CD4-positive, alpha-beta T cell treated with Interleukin-2 at 100 ng/mL for 4 hours (primary cell): ENCODE data around the gene AHRR.
"Not testable (repeated sequence)": the region's sequence is repeated elsewhere in the genome, so short reads cannot be mapped to it uniquely, and the experiment has no call there.

ENCODE experiments used
- DNase-seq: peaks from one replicate; pipeline ENCODE4 v3.0.0-alpha.2; 2020; ENCODE audit warnings: low spot score

AHRR gene

GRCh38 chr5:378301-378891 lies 56.9 kb downstream of the AHRR start:
- no peak for DNase-seq

DNA sequence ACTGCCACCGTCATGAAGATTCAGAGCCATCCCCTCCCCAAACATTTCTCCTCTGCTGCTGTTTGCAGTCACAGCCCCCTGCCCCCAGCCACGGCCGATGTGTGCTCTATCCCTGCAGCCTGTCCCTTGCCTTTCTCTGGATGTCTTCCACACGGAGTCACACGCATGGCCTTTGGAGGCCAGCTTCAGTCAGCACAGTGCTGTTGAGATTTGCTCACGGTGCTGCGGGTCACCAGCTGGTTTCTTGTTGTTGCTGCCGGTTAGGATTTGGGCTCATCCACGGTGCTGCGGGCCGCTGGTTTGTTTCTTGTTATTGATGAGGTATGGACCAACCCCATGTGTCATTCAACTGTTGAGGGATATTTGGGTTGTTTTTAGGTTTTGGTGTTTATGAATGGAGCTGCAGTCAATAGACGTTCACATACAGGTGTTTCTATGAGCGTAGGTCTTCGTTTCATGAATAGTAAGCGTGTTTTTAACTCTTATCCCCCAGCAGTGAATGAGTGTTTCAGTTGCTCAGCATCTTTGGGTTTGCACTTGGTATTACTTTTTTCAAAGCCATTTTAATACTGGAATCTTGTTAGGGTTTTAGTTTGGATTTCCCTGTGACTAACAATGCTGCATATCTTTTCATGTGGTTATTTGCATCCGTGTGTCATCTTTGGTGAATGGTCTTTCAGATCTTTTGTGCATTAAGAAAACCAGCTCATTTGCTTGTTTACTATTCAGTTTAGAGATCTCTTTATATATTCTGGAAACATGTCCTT lies 57.6 kb downstream of the AHRR start:
- no peak for DNase-seq

GRCh38 chr5:380701-381309 lies 59.3 kb downstream of the AHRR start:
- no peak for DNase-seq

DNA sequence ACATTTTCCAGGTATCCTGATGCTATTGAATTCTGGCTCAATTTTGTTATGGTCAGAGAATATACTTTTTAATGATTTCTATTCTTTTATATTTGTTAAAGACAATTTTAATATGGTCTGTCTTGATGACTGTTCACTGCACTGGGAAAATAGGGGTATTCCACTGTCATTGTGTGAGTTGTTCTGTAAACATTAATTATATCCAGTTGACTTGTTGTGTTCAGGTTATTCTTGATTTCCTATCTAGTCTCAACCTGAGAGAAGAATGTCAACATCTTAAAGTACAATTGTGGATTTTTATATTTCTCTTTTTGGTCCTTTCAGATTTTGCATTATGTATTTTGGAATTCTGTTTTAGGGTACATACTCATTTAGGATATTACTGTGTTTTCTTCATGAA lies 61.6 kb downstream of the AHRR start:
- no peak for DNase-seq

DNA sequence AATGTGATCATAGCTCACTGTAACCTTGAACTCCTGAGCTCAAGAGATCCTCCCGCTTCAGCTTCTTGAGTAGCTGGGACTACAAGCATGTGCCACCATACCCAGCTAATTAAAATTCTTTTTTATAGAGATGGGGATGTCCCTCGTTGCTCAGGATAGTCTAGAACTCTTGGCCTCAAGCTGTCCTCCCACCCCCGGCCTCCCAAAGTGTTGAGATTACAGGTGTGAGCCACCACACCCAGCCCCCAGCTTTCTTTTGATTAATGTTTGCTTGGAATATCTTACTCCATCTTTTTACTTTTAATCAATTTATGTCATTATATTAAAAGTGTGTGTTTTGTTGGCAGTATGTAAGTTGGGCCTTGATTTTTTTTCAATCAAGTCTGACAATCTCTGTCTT lies 62.1 kb downstream of the AHRR start:
- no peak for DNase-seq

GRCh38 chr5:384576-384975 lies 63.1 kb downstream of the AHRR start:
- not testable (repeated sequence) for DNase-seq

DNA sequence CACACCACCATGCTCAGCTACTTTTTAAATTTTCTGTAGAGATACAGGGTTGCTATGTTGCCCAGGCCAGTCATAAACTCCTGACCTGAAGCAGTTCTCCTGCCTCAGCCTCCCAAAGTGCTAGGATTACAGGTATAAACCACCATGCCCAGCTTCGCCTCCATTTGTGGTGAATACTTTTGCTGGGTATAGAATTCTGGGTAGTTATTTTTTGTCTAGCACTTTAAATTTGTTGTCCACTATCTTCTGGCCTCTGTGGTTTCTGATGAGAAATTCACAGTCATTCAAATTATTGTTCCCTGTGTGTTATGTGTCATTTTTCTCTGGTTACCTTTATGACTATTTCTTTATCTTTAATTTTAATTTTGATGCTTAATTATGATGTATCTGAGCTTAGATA lies 63.8 kb downstream of the AHRR start:
- DNase-seq: no peak

DNA sequence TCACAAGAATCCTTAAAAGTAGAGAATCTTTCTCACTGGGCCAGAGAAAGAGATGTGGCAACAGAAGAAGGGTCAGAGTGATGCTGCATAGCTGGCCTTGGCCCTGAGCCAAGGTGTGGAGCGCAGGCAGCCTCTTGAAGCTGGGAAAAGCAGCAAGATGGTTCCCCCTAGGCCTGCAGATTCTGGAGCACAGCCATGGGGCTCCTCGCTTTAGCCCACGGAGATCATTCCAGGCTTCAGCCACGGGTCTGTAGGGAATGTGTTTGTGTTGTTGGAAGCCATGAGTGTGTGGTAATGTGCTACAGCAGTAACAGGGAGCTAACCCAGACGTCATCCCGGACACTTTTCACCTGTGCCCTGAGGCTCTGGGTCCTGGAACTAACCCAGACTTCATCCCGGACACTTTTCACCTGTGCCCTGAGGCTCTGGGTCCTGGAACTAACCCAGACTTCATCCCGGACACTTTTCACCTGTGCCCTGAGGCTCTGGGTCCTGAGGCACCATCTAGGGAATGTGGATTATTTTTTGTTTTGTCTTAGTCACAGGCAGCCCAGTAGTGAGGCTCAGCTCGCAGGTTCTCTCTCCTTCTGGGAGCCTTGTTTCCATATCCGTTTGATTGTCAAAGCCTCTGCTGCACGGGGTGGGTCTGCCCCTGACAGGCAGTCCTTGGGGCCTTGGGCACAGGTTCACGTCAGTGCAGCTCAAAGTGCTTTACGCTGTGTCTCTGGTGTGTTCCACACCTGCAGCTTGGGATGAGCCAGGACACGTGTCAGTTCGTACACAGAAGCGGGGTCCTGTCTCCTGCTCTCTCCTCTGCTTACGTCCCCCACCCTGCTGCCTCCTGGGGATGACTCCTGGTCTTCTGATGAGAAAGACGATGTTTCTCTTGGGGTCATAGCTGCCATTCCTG lies 65.2 kb downstream of the AHRR start:
- no peak for DNase-seq

DNA sequence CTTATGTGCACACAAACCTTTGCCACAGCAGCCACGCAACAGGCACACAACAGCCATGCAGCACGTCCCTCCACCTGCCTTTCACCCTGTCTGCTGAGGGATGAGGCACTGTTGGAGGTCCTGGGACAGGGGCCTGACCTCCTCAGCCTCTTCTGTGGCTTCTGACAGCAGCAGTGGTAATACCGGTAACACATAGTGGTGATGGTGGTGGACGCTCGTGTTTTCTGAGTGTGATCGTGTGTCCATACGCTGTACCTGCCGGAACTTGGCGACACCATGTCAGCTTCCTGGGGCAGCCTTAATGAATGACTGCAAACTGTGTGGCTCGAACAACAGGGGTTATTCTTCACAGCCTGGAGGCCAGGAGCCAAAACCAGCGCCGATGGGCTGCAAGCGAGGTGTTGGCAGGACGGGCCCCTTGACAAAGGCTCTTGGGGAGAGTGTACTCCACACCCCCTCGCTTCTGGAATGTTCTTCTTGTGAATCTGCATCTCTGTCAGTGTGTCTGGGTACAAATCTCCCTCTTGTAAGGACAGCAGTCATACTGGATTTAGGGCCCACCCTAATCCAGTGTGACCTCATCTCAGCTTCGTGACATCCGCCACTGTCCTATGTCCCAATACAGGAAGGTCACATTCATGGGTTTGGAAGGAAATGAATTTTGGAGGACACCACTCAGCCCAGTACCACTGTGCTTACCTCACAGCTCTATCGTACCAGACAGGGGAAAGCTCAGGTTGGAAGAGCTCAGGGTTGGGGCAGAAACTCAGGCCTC lies 66.2 kb downstream of the AHRR start:
- no peak for DNase-seq

DNA sequence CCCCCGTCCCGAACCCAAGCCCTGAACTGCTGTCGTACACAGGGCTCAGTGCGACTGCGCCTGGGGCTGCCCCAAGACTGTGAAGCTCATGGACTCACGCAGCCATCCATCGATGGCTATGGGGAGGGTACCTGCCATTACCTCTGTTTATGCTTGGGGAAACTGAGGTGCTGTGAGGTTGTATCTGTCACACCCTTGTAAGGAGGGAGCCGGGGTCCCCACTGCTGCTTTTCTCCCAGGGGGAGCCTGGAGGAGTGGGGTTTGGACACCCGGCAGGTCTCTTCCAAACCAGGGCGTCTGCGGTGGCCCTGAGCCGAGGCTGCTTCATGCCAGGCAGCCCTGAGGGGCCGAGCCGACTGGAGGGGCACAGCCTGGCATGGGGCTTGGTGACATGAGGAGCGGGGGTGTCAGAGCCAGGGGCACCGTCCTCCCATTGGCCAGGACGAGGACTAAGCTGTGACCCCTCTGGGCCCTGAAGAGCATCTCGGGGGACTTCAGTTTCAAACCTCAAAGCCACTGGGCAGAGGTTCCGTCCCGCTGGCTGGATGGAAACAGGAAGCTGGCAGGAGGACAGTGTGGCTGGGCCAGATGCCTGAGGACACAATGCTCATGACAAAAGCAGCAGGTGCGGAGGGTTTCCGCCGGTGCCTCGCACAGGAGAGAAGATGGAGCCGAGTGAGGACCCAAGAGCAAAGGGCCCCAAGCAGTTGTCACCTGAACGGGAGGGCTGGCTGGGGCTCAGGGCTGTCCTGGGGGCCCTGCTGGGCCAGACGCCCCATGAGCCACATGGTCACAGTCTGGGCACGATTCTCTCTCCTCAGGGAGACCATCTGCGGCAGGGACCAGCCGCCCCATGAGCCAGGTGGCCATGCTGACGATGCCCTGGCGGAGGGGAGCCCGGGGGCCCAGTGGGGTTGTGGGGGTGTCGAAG lies 67.0 kb downstream of the AHRR start:
- no peak for DNase-seq

GRCh38 chr5:389197-389821 lies 67.8 kb downstream of the AHRR start:
- no peak for DNase-seq

DNA sequence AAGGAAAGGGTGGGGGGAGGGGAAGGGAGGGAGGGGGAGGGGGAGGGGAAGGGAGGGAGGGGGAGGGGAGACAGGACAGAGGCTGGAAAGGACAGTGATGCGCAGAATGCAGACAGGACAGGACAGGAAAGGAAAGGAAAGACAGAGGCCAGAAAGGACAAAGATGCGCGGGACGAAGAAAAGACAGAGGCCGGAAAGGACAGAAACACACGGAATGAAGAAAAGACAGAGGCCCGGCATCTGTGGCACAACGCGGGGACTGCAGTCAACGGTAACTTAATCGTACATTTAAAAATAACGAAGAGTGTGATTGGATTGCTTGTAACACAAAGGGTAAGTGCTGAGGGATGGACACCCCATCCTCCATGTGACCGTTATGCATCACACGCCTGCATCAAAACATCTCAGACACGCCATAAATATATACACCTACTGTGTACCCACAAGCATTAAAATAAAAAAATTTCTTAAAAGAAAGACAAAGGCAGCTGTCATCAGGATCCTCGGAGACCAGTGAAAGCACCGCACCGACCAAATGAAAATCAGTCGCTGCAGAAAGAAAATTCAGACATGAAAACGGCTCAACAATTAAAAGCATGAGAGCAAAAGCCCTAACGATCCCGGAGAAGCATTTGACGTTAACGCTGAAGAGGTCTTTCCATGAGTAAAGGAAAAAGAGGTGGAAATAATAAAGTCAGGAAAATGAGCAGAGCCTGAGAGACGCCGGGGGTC lies 68.5 kb downstream of the AHRR start:
- no peak for DNase-seq

GRCh38 chr5:390623-391491 lies 69.3 kb downstream of the AHRR start:
- DNase-seq: no peak

- DNase-seq: peak; percentile 59
These were observed 71.0 kb downstream of the AHRR start for GRCh38 chr5:392431-392988.

DNA sequence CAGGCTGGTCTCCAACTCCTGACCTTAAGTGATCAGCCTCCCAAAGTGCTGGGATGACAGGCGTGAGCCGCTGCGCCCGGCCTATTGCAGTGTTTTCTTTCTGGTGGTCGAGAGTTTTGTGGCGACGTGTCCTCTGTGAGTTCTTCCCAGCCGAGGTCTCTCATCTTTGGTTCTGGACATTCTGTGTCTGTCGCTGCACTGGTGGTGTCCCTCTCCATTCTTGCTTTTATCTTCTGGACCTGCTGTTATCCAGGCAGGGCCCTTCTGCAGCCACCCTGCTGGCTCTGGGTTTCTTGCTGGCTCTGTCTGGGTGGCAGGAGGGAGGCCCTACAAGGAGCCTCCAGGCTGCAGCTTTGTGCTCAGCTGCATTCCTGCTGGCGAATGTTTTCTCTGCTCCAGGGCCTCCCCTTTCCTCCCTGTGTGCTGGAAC lies 72.3 kb downstream of the AHRR start:
- DNase-seq: no peak

GRCh38 chr5:394671-395155 lies 73.2 kb downstream of the AHRR start:
- DNase-seq: no peak

GRCh38 chr5:395156-395920 lies 73.8 kb downstream of the AHRR start:
- no peak for DNase-seq
